Epithelial cell of proximal tubule (primary cell): ENCODE results near the gene ANAPC2. TPM values are rescaled to one million over a fixed set of nuclear protein-coding genes. Genes with fewer than 3 reads are reported as not detected.
A peak's percentile ranks its signal among the peaks of the same experiment; 100 is the strongest.

Experiments
- DNase-seq: peaks from one replicate; pipeline ENCODE4 v3.0.0-alpha.2; 2011; ENCODE audit warnings: low read depth
- H3K4me3 ChIP-seq: 2 replicates; pipeline ENCODE4 v1.5.1; 2011; ENCODE audit warnings: low read depth, mild to moderate bottlenecking, low read length
- CTCF ChIP-seq: conservative IDR thresholded peaks from 2 replicates; pipeline ENCODE4 v1.5.1; 2012; ENCODE audit warnings: low read depth, mild to moderate bottlenecking, low read length
- total RNA-seq: library from RNA; depleted of rRNA; stranded (reverse); fragments of >200 nt; gene quantifications from 2 replicates; pipeline ENCODE4 v1.2.3, GENCODE V29; 2015

ANAPC2 gene
- total RNA-seq = 16.7 TPM in 2 replicates

- peak; percentile 56 for TF ChIP-seq CTCF
- H3K4me3 ChIP-seq = peak within 1 kb of the TSS; percentile 97
- peak; percentile 54 for DNase-seq
These were observed at the start of gene ANAPC2, which contains the start of gene SSNA1 for GRCh38 chr9:137188490-137189296. ANAPC2 (minus strand) TSS chr9:137188560; CDS start chr9:137188532, 28 bp downstream. SSNA1 (plus strand) TSS chr9:137188676; CDS start chr9:137188727, 51 bp downstream.

- no peak for DNase-seq
- no peak overlapping the region for H3K4me3 ChIP-seq
- TF ChIP-seq CTCF = no peak
These were observed 48.6 kb upstream of the ANAPC2 start for GRCh38 chr9:137236936-137237421.

- DNase-seq = no peak
- peak overlapping the region; percentile 23 for H3K4me3 ChIP-seq
- peak; percentile 95 for TF ChIP-seq CTCF
These were observed 48.0 kb upstream of the ANAPC2 start for GRCh38 chr9:137236238-137236935.

GRCh38 chr9:137235424-137236237, 47.3 kb upstream of the ANAPC2 start:
- peak overlapping the region; percentile 23 for H3K4me3 ChIP-seq
- no peak for TF ChIP-seq CTCF
- DNase-seq = no peak

GRCh38 chr9:137234758-137235423, 46.5 kb upstream of the ANAPC2 start:
- no peak for DNase-seq
- H3K4me3 ChIP-seq = no peak overlapping the region
- TF ChIP-seq CTCF = no peak

- no peak overlapping the region for H3K4me3 ChIP-seq
- no peak for DNase-seq
- TF ChIP-seq CTCF = no peak
These were observed 45.8 kb upstream of the ANAPC2 start for GRCh38 chr9:137234055-137234697.
